ENCODE measurements around the gene C11orf16.

The C11orf16 gene

DNA sequence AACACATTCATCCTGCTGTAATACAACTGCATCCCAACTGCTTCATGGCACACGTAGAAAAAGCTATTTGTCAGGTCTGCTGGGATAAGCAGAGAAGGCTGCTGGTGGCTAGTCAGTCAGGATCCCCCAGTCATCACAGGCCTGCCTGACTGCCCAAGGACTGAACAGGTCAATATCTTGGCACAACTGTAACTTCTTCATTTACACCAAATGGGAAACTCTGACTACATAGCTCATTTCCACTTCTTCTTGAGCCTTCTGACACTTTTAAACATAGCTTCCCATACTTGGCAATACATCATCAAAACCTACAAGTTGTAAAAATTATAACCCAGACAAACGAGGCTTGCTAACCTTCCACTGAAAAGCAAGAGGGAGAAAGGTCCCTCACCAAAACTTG, 28.7 kb upstream of the C11orf16 start:
- ChIA-PET POLR2A (no interaction called here), CTCF (no interaction called here)
- no peak for TF ChIP-seq FOXA1 (IDR thresholded peaks at IDR 0.05)
- no peak for TF ChIP-seq CTBP1 (IDR thresholded peaks at IDR 0.05; ENCODE audit: borderline replicate concordance)
- TF ChIP-seq ELF4 (IDR thresholded peaks at IDR 0.05), result no peak
- TF ChIP-seq, protein P1, sequence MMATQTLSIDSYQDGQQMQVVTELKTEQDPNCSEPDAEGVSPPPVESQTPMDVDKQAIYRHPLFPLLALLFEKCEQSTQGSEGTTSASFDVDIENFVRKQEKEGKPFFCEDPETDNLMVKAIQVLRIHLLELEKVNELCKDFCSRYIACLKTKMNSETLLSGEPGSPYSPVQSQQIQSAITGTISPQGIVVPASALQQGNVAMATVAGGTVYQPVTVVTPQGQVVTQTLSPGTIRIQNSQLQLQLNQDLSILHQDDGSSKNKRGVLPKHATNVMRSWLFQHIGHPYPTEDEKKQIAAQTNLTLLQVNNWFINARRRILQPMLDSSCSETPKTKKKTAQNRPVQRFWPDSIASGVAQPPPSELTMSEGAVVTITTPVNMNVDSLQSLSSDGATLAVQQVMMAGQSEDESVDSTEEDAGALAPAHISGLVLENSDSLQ (IDR thresholded peaks at IDR 0.05), result no peak
- no peak for DNase-seq (ENCODE audit: extremely low spot score)

DNA sequence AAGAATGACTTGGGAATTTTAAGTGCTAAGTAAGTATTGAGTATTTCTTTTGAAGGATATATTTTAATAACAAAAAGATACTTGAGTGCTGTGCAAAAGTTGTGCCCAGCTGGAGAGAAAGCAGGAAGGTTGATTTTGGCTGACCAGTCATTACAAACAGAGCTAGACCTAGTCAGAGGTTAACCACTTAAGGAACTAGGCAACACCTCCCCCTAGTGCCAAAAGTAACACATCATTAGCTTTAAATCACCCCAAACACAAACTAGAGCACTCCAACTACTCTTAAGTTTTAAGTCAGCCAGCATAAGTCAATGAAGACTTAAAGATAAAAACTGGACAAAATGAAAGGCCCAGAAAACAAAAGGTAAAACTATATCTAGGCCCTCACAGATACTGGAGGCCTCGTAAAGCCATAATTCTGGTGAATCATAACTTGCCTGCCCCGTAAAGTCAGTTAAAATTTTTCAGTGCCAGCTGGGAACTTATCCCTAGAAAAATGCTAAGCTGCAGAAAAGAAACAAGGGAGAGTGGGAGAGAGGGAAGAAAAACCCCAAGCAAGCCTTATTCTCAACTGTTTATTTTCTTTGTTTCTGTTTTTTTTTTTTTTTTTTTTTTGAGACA, 26.9 kb upstream of the C11orf16 start:
- TF ChIP-seq CTBP1 (IDR thresholded peaks at IDR 0.05; ENCODE audit: borderline replicate concordance) (no peak), SP1 (IDR thresholded peaks at IDR 0.05) (no peak), HDGF (IDR thresholded peaks at IDR 0.05; ENCODE audit: borderline replicate concordance) (no peak), TARDBP (IDR thresholded peaks at IDR 0.05) (no peak), ARNT (IDR thresholded peaks at IDR 0.05) (no peak)
- POLR2A ChIA-PET, result interaction anchor here (1.2 to 1.6 kb wide), 2 partner anchors 49 to 277 kb away, joined by 8 read pairs; partner anchors contain the start of genes AKIP1, RPL27A and TRIM66
- peak; percentile 63 for DNase-seq (ENCODE audit: extremely low spot score)
- CTCF ChIA-PET, result interaction anchor here (0.5 to 1.6 kb wide), 13 partner anchors 11 to 766 kb away, joined by 3 to 11 read pairs (median 3); a partner anchor contains a TSS

DNA sequence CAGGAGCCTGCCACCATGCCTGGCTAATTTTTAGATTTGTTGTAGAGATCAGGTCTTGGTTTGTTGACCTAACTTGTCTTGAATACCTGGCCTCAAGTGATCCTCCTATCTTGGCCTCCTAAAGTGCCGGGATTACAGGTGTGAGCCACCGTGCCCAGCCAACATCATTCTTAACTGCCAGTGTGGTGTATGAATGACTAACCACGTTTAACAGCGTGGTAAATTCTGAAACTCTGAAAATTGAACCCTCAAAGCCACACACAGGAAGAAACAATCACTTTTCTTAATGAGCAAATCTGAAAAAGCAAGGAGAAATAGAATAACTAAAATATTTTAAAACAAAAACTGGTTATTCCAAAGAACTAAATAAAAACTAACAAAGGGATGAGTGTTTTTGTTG, 24.1 kb upstream of the C11orf16 start:
- CTCF ChIA-PET, result no interaction called here
- POLR2A ChIA-PET, result interaction anchor here (1.2 kb wide), 1 partner anchor 8 kb away, joined by 4 read pairs; no protein-coding TSS in a partner anchor
- no peak for DNase-seq (ENCODE audit: extremely low spot score)
- TF ChIP-seq SUZ12 (IDR thresholded peaks at IDR 0.05) (no peak), LEF1 (IDR thresholded peaks at IDR 0.05; ENCODE audit: borderline replicate concordance) (no peak), BHLHE40 (IDR thresholded peaks at IDR 0.05; ENCODE audit: borderline replicate concordance) (no peak), FOXK2 (IDR thresholded peaks at IDR 0.05) (no peak), SP1 (IDR thresholded peaks at IDR 0.05) (no peak), FOXM1 (IDR thresholded peaks at IDR 0.05; ENCODE audit: borderline replicate concordance) (no peak), TARDBP (IDR thresholded peaks at IDR 0.05) (no peak), ZNF384 (IDR thresholded peaks at IDR 0.05) (no peak), HDGF (IDR thresholded peaks at IDR 0.05; ENCODE audit: borderline replicate concordance) (no peak), NFRKB (IDR thresholded peaks at IDR 0.05) (no peak), ARNT (IDR thresholded peaks at IDR 0.05) (no peak)
- TF ChIP-seq, protein P1 (IDR thresholded peaks at IDR 0.05), result no peak

DNA sequence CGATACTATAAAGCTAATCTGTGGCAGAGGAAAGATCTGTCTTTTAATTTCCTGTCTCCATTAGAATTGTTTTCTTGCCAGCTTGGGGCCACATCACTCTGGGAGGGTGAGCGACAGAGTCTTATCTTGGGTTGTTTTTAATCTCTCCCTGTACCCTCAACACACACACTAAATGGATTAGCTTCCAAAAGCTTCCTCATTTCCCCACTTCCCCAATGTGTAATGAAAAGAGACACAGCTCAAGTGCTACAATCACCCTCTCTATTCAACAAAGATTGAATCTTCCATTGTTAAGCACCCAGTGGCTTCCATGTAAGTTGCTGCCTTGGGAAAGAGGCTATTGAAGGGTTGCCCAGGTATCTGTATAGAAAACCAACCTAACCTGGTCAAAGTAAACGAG, 16.1 kb upstream of the C11orf16 start:
- ChIA-PET CTCF (interaction anchor here (1.1 kb wide), 1 partner anchor 11 kb away, joined by 5 read pairs; no protein-coding TSS in a partner anchor), POLR2A (no interaction called here)
- DNase-seq (ENCODE audit: extremely low spot score), result no peak
- TF ChIP-seq CTBP1 (IDR thresholded peaks at IDR 0.05; ENCODE audit: borderline replicate concordance), result no peak
- no peak for TF ChIP-seq FOXM1 (IDR thresholded peaks at IDR 0.05; ENCODE audit: borderline replicate concordance)
- TF ChIP-seq ZNF384 (IDR thresholded peaks at IDR 0.05), result no peak
- no peak for TF ChIP-seq ELF4 (IDR thresholded peaks at IDR 0.05)
- no peak for TF ChIP-seq LEF1 (IDR thresholded peaks at IDR 0.05; ENCODE audit: borderline replicate concordance)
- no peak for TF ChIP-seq ARNT (IDR thresholded peaks at IDR 0.05)
- TF ChIP-seq BHLHE40 (IDR thresholded peaks at IDR 0.05; ENCODE audit: borderline replicate concordance), result no peak
- no peak for TF ChIP-seq SUZ12 (IDR thresholded peaks at IDR 0.05)
- no peak for TF ChIP-seq FOXK2 (IDR thresholded peaks at IDR 0.05)
- TF ChIP-seq SP1 (IDR thresholded peaks at IDR 0.05), result no peak
- TF ChIP-seq FOXA1 (IDR thresholded peaks at IDR 0.05), result no peak
- TF ChIP-seq, protein P1 (IDR thresholded peaks at IDR 0.05), result no peak
- no peak for TF ChIP-seq L3MBTL2 (conservative IDR thresholded peaks at IDR 0.05)
- TF ChIP-seq TARDBP (IDR thresholded peaks at IDR 0.05), result no peak
- no peak for TF ChIP-seq NFRKB (IDR thresholded peaks at IDR 0.05)
- no peak for TF ChIP-seq HDGF (IDR thresholded peaks at IDR 0.05; ENCODE audit: borderline replicate concordance)

DNA sequence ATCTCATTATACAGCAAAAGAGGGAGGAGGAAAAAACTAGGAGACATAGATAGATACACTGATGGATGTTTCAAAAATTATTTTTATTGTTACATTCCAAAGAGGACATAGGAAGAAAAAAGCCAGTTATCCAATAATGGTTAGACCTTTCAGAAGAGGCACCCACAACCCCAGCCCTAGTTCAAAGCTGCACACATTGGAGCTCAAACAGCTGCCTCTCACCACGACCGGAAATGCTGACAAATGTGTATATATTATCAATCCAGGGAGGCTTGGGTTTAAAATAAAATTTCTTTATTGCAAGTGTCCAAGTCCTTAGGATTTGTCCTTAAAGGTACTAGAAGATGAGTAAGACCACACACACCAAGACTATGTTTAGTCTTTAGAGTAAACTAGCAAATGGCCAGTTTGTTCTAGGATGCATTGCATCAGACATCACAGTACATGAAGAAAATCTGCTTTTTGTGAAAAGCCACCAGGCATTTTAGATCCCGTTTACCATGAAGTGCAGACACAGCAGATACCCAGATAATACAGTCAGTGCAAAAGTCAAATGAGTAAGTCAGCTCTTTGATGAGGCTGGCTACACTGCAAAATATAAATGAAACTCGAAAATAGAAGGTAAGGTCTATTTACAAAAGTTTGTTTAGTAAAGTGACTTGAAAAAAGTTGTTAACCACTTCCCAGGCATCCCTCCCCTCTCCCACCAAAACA, 14.6 kb upstream of the C11orf16 start:
- TF ChIP-seq, protein P1 (IDR thresholded peaks at IDR 0.05), result no peak
- TF ChIP-seq FOXK2 (IDR thresholded peaks at IDR 0.05) (no peak), HDGF (IDR thresholded peaks at IDR 0.05; ENCODE audit: borderline replicate concordance) (no peak)
- CTCF ChIA-PET, result interaction anchor here (1.1 kb wide), 1 partner anchor 12 kb away, joined by 5 read pairs; no protein-coding TSS in a partner anchor
- POLR2A ChIA-PET, result no interaction called here
- DNase-seq (ENCODE audit: extremely low spot score), result no peak

DNA sequence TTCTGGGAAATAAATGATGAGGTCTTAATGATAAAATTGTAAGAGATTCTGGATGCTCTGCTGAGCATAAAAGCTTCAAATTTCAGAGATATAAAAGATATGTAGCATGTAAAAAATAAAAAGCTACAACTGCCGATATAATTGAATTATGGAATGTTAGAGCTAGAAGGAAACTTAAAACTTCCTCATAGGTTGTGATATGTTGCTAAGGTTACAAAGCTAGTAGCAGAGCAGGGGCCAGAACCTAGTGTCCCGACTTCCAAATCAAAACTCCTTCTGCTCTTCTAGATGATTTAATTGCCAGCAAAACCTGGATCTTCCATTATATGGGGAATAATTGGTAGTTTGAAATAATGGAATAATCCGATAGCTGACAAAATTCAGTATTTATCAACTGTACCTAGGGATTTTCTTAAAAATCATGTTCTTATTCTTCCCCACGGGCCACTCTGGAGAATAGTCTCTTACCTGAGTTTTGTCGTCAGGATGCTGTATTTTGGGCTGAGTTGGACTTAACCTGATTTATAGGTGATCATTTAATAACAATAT, 9.8 kb upstream of the C11orf16 start, which contains the start of gene ASCL3:
Gene ASCL3 (minus strand): TSS at position 499 of the 549 bp plus-strand sequence. CDS start 4,855 bp downstream, outside the sequence.
- ChIA-PET CTCF (no interaction called here), POLR2A (no interaction called here)
- DNase-seq (ENCODE audit: extremely low spot score), result no peak
- no peak for TF ChIP-seq CTBP1 (IDR thresholded peaks at IDR 0.05; ENCODE audit: borderline replicate concordance)
- TF ChIP-seq ELF4 (IDR thresholded peaks at IDR 0.05), result no peak
- no peak for TF ChIP-seq L3MBTL2 (conservative IDR thresholded peaks at IDR 0.05)
- no peak for TF ChIP-seq LEF1 (IDR thresholded peaks at IDR 0.05; ENCODE audit: borderline replicate concordance)
- TF ChIP-seq ARNT (IDR thresholded peaks at IDR 0.05), result no peak
- TF ChIP-seq HDGF (IDR thresholded peaks at IDR 0.05; ENCODE audit: borderline replicate concordance), result no peak
- TF ChIP-seq FOXK2 (IDR thresholded peaks at IDR 0.05), result no peak
- no peak for TF ChIP-seq BHLHE40 (IDR thresholded peaks at IDR 0.05; ENCODE audit: borderline replicate concordance)
- no peak for TF ChIP-seq ZNF384 (IDR thresholded peaks at IDR 0.05)
- no peak for TF ChIP-seq SP1 (IDR thresholded peaks at IDR 0.05)
- no peak for TF ChIP-seq SUZ12 (IDR thresholded peaks at IDR 0.05)
- TF ChIP-seq TARDBP (IDR thresholded peaks at IDR 0.05), result no peak
- no peak for TF ChIP-seq FOXA1 (IDR thresholded peaks at IDR 0.05)
- TF ChIP-seq NFRKB (IDR thresholded peaks at IDR 0.05), result no peak
- TF ChIP-seq FOXM1 (IDR thresholded peaks at IDR 0.05; ENCODE audit: borderline replicate concordance), result no peak
- TF ChIP-seq, protein P1 (IDR thresholded peaks at IDR 0.05), result no peak

Data from HEK293T (cell line).